Measurements from ENCODE around the gene BMPR1B.
A peak's percentile ranks its signal among the peaks of the same experiment; 100 is the strongest.

BMPR1B gene

DNA sequence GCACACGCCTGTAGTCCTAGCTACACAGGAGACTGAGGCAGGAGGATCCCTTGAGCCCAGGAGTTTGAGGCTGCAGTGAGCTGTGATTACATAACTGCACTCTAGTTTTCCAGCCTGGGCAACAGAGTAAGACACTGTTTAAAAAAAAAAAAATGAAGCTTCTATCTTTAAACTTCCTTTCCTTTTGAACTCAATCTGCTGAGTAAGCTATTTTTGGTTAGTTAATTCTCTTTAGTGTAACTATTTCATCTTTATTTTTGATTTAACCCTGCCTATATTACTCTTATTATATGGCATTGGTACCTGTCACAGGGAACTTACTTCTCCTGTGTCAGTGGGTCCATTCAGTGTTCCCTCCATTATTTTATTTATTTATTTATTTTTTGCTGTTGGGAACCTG lies 160.8 kb downstream of the BMPR1B start:
- Histone ChIP-seq H3K4me1 (peaks cover 2% of the 10 kb centered on the region; the same call in 1 of the 2 replicates), H3K4me3 (no peak overlapping the region), H3K27me3 (ENCODE audit: low read depth) (no peaks in the 10 kb centered on the region), H3K9me3 (no peaks in the 10 kb centered on the region), H3K36me3 (replicated peaks) (no peaks in the 10 kb centered on the region)
- DNase-seq (ENCODE audit: low spot score in 2 of 2): no peak
- in situ Hi-C loops (cut with MboI; ENCODE audit: low sequenced_read_pairs): no loop called here

DNA sequence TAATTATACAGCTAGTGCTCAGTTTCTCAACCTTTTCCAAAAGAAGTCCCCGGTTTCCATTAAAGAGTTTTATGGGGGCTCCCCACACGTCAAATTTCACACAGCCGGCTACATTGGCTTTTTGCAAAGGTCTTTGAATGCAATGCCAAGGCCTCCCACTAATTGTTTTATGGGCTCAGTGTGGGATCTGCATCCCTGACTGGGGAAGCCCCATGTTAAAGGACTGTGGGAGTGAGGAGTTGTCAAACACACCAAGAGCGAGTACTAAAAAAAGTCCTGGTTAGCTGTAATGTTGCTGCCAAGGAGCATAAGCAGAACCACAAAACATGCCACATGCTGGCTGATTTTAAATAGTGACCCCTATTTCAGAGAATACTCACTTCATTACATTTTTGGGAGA lies 162.6 kb downstream of the BMPR1B start:
- H3K36me3 ChIP-seq (replicated peaks): no peaks in the 10 kb centered on the region
- in situ Hi-C loops (cut with MboI; ENCODE audit: low sequenced_read_pairs): no loop called here
- no peaks in the 10 kb centered on the region for H3K27me3 ChIP-seq (ENCODE audit: low read depth)
- H3K4me3 ChIP-seq: no peak overlapping the region
- no peaks in the 10 kb centered on the region for H3K4me1 ChIP-seq
- DNase-seq (ENCODE audit: low spot score in 2 of 2): no peak
- no peaks in the 10 kb centered on the region for H3K9me3 ChIP-seq

DNA sequence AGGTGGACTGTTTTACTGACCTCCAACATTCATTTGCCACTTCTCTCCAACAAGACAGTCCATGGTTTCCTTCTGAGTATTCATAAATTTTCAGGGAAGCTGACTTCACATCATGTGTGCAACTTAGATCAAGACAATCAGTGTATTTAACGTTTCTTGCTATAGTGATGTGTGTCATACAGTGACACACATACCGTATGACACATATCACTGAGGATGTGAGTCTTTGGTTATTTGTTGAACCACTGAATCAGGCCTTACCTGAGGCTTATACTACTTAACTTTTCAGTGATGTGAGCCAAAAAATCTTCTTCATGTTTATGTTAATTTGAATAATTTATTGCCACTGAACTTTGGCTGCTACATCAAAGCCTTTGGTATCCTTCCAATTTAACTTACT lies 166.8 kb downstream of the BMPR1B start:
- in situ Hi-C loops (cut with MboI; ENCODE audit: low sequenced_read_pairs): no loop called here
- no peaks in the 10 kb centered on the region; the same call in none of the 2 replicates for H3K4me1 ChIP-seq

DNA sequence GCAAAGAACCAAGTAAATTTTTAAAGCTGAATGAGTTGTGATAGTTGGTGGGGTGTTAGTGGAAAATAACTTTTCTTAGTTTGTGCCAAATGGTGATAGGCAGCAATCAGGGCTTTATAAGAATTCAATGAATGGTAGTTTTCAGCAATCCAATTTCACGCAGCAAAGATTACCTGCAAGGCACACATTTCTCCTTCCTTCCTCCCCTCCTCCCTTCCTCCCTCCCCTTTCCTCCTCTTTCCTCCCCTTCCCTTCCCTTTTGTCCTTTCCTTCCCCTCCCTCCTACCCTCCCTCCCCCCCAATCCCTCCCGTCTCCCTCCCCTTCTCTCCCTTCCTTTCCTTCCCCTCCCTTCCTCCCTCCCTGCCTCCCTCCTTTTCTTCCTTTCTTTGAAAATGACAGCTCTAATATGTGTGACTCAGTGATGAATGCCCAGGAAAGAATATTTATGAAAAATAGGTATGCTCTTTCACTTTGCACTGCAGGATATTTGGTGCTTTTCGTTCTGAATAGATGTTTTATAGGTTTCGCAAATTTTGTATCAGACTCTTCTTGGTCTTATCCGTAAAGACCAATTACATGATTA lies 168.1 kb downstream of the BMPR1B start:
- in situ Hi-C loops (cut with MboI; ENCODE audit: low sequenced_read_pairs): no loop called here
- Histone ChIP-seq H3K4me3 (no peak overlapping the region), H3K9me3 (no peaks in the 10 kb centered on the region), H3K4me1 (no peaks in the 10 kb centered on the region; the same call in none of the 2 replicates), H3K36me3 (replicated peaks) (no peaks in the 10 kb centered on the region), H3K27me3 (ENCODE audit: low read depth) (no peaks in the 10 kb centered on the region)
- no peak for DNase-seq (ENCODE audit: low spot score in 2 of 2)

More for the DNA sequence above, 166.8 kb downstream of the BMPR1B start:
- H3K9me3 ChIP-seq: no peaks in the 10 kb centered on the region
- H3K27me3 ChIP-seq (ENCODE audit: low read depth): no peaks in the 10 kb centered on the region
- no peaks in the 10 kb centered on the region for H3K36me3 ChIP-seq (replicated peaks)
- H3K4me3 ChIP-seq: no peak overlapping the region
- no peak for DNase-seq (ENCODE audit: low spot score in 2 of 2)

DNA sequence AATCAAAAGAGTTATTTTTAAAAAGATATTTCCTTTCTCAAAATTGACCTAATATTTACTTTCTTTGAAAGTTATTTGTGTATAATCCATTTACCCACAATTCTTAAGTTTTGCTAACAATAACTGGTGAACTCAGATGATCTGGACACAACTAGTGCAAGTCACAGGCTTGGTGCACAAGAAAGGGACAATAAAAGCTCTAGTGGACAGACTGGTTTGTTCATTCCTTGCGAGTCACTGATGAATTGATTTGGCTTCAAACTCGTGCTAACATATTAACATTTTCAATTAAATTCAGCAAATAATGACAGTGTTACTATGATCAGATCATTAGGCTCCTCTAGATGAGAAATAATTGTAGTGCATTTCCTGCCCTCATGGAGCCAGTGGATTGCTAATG lies 169.2 kb downstream of the BMPR1B start:
- H3K4me3 ChIP-seq: no peak overlapping the region
- no peaks in the 10 kb centered on the region for H3K9me3 ChIP-seq
- DNase-seq (ENCODE audit: low spot score in 2 of 2): no peak
- no peaks in the 10 kb centered on the region; the same call in none of the 2 replicates for H3K4me1 ChIP-seq
- in situ Hi-C loops (cut with MboI; ENCODE audit: low sequenced_read_pairs): no loop called here
- no peaks in the 10 kb centered on the region for H3K27me3 ChIP-seq (ENCODE audit: low read depth)
- H3K36me3 ChIP-seq (replicated peaks): no peaks in the 10 kb centered on the region

DNA sequence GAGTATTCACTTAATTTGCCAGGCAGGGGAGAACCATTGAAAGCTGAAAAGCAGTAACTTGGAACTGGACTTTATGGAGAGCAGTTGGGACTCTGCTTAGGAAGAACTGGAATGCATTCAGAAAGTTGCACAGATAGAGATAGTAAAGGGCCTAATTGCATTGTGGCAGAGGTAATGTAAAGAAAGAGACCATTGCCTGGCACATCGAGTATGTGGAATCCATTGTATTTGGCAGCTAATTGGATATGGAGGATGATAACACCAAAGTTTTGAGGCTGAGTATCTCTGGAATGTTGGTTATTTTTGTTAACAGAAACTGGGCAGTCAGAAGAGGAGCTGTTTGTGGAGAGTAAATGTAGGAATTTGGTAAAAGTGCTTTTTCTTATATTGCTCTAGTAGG lies 169.9 kb downstream of the BMPR1B start:
- Histone ChIP-seq H3K4me3 (no peak overlapping the region), H3K36me3 (replicated peaks) (no peaks in the 10 kb centered on the region), H3K9me3 (no peaks in the 10 kb centered on the region), H3K4me1 (peaks cover 3% of the 10 kb centered on the region), H3K27me3 (ENCODE audit: low read depth) (no peaks in the 10 kb centered on the region)
- DNase-seq (ENCODE audit: low spot score in 2 of 2): no peak
- in situ Hi-C loops (cut with MboI; ENCODE audit: low sequenced_read_pairs): no loop called here

DNA sequence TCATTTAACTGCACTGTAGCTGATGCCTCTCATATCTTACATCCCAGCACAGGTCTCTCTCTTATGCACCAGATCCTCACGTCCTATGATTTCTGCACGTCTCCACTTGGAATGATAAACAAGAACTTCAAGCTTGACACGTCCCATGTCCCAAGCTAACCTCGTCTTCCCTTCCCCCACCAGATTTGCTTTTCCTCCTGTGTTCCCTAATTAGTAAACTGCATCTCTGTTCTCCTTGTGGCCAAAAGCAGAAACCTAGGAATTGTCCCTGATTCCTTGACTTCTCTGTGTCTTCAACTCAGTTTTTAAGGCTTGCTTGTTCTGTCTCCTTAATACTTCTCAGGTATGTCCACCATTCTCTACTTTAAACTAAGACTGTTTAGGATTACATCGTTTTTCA lies 171.9 kb downstream of the BMPR1B start:
- Histone ChIP-seq H3K36me3 (replicated peaks) (no peaks in the 10 kb centered on the region), H3K27me3 (ENCODE audit: low read depth) (no peaks in the 10 kb centered on the region), H3K4me3 (no peak overlapping the region), H3K9me3 (no peaks in the 10 kb centered on the region), H3K4me1 (peaks cover 17% of the 10 kb centered on the region)
- in situ Hi-C loops (cut with MboI; ENCODE audit: low sequenced_read_pairs): no loop called here
- DNase-seq (ENCODE audit: low spot score in 2 of 2): no peak

DNA sequence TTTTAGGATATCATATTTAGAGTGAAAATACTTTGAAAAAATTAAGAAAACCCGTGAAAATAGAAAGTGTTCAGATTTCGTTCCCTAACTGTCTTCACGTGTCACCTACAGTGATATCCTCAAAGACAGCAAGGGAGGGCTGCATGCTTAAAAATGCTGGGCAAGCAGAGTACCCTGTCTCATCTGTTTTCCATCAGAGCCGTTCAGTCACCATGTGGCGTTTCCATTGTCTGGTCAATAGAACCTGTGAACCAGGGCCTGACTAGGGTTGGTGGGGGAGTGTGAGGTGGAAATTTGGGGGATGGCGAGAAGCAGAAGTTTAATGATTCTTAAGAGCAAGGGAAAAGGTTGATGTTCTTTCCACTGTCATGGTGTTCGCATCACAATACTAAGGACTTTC lies 173.9 kb downstream of the BMPR1B start:
- in situ Hi-C loops (cut with MboI; ENCODE audit: low sequenced_read_pairs): no loop called here
- DNase-seq (ENCODE audit: low spot score in 2 of 2): no peak
- Histone ChIP-seq H3K27me3 (ENCODE audit: low read depth) (no peaks in the 10 kb centered on the region), H3K4me3 (no peak overlapping the region), H3K36me3 (replicated peaks) (no peaks in the 10 kb centered on the region), H3K4me1 (peaks cover 17% of the 10 kb centered on the region), H3K9me3 (no peaks in the 10 kb centered on the region)

DNA sequence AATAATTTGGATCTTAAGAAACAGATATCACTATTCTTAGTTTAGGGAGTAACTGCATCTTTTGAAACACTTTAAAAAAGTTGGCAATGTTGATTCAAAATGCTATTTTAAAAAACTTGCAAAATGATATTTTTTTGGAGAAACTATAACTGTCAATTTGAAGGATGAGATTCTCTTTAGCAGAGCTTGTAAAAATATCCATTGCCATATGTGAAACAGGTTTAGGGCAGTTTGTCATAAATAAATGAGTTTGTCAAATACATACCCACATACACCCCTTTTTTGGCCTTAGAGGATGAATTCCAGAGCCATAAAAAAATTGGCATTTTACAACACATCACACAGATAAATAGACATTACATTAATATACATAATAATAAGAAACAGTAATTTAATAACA lies 174.6 kb downstream of the BMPR1B start:
- Histone ChIP-seq H3K27me3 (ENCODE audit: low read depth) (no peaks in the 10 kb centered on the region), H3K36me3 (replicated peaks) (no peaks in the 10 kb centered on the region), H3K4me3 (no peak overlapping the region), H3K9me3 (no peaks in the 10 kb centered on the region), H3K4me1 (peaks cover 17% of the 10 kb centered on the region)
- no peak for DNase-seq (ENCODE audit: low spot score in 2 of 2)
- in situ Hi-C loops (cut with MboI; ENCODE audit: low sequenced_read_pairs): no loop called here

DNA sequence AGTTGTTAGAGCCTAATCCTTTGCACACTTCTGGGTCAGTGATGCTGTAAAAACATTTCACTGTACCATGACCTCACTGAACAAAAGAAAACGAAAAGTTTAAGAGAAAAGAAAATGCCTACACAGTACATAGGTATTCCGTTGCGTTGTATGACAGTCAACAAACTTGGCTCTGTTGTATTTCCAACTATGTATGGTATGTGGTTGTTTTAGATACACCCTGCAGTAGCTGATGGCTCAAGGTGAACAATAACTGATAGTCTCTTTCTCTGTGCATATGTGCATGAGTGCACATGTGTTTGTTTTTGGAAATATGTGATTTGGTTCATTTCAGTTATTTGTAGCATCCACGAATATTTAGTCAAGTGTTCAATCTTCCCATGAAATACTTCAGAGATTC lies 176.0 kb downstream of the BMPR1B start:
- H3K9me3 ChIP-seq: no peaks in the 10 kb centered on the region
- in situ Hi-C loops (cut with MboI; ENCODE audit: low sequenced_read_pairs): no loop called here
- H3K36me3 ChIP-seq (replicated peaks): no peaks in the 10 kb centered on the region
- no peaks in the 10 kb centered on the region for H3K27me3 ChIP-seq (ENCODE audit: low read depth)
- DNase-seq (ENCODE audit: low spot score in 2 of 2): peak in 1 of 2 experiments; percentile 27
- no peak overlapping the region for H3K4me3 ChIP-seq
- H3K4me1 ChIP-seq: peaks cover 17% of the 10 kb centered on the region

DNA sequence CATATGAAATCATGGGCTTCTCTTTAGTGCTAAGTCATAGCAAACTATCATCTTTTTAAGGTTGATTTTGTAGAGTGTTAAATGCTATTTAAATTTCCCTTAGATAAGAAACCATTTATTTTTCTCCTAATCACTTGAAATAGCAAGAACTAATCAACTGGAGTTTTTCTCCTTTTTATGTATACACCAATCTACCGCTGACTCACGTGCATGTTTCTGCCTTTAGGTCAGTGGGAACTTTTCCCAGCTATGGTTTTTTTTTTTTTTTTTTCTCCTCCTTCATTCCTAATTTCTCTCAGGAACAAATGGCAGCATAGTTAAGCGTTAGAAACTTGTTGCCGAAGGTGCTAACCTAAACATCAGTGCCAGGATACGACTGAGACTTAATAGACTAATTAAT lies 176.4 kb downstream of the BMPR1B start:
- Histone ChIP-seq H3K9me3 (no peaks in the 10 kb centered on the region), H3K36me3 (replicated peaks) (no peaks in the 10 kb centered on the region), H3K4me3 (no peak overlapping the region), H3K4me1 (peaks cover 17% of the 10 kb centered on the region), H3K27me3 (ENCODE audit: low read depth) (no peaks in the 10 kb centered on the region)
- no peak for DNase-seq (ENCODE audit: low spot score in 2 of 2)
- in situ Hi-C loops (cut with MboI; ENCODE audit: low sequenced_read_pairs): no loop called here

DNA sequence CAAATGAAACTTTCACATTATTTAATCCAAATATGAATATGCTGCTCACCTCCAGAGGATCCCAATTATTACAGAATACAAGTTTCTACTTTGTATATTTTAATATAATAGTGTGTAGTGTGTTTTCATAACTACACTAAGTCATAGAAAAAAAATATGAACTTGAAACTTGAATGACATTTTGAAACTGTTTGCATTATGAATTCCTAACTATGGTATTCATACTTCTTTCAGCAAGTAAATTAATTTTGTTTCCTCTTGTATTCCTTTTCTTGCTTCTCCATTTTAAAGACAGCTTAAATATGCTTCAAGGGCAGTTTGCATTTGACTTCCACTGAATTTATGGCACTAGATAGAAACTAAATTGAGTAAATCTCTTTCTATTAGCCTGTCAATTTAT lies 177.1 kb downstream of the BMPR1B start:
- no peaks in the 10 kb centered on the region for H3K9me3 ChIP-seq
- no peaks in the 10 kb centered on the region for H3K27me3 ChIP-seq (ENCODE audit: low read depth)
- no peak for DNase-seq (ENCODE audit: low spot score in 2 of 2)
- peaks cover 19% of the 10 kb centered on the region for H3K4me1 ChIP-seq
- H3K4me3 ChIP-seq: no peak overlapping the region
- no peaks in the 10 kb centered on the region for H3K36me3 ChIP-seq (replicated peaks)
- in situ Hi-C loops (cut with MboI; ENCODE audit: low sequenced_read_pairs): no loop called here

DNA sequence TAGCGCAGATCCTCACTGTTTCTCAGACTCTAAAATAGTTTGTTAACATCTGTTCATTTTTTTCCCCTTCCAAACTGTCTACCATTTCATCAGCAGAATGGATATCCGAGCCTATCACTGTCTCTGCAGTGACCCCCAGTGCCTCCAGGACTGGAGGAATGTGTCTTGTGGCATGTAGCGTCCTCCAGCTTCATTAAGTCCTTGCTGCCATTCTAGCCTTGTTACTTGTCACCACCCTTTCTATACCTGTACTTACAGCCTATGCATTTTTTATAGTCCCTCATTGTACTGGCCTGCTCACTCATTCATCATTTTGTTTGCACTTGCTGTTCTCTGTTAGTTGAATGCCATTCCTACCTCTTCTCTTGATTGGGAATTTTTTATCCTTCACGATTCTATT lies 179.1 kb downstream of the BMPR1B start:
- Histone ChIP-seq H3K9me3 (no peaks in the 10 kb centered on the region), H3K4me3 (no peak overlapping the region), H3K27me3 (ENCODE audit: low read depth) (no peaks in the 10 kb centered on the region), H3K4me1 (peaks cover 26% of the 10 kb centered on the region), H3K36me3 (replicated peaks) (no peaks in the 10 kb centered on the region)
- in situ Hi-C loops (cut with MboI; ENCODE audit: low sequenced_read_pairs): no loop called here
- no peak for DNase-seq (ENCODE audit: low spot score in 2 of 2)

DNA sequence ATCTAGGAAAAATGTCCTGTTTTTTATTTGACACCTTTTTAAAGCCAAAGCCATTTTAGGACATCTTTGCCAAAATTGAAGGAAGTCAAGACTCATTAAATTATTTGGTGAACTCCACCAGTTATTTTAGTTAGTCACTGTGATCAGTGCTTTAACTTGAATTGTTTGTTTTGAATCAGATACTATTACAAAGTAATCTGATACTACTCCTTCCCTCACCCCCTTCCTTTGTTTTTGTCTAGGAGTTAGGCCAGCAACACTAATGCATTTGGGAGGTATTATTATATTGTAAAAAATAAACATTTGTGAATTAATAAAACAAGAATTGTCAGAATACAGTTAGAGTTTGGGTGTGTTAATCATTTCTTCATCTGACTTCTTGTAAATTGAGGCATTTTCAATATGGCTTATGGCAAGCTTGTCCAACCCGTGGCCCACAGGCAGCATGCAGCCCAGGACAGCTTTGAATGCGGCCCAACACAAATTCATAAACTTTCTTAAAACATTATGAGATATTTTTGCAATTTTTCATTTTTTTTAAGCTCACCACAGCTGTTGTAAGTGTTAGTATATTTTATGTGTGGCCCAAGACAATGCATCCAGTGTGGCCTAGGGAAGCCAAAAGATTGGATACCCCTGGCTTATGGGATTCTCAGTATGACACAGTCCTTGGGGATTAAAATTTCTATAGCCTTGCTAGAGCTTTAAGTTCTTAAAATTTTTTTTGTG lies 182.2 kb downstream of the BMPR1B start:
- in situ Hi-C loops (cut with MboI; ENCODE audit: low sequenced_read_pairs): no loop called here
- DNase-seq (ENCODE audit: low spot score in 2 of 2): no peak
- H3K9me3 ChIP-seq: no peaks in the 10 kb centered on the region
- no peaks in the 10 kb centered on the region for H3K36me3 ChIP-seq (replicated peaks)
- peaks cover 9% of the 10 kb centered on the region for H3K4me1 ChIP-seq
- no peaks in the 10 kb centered on the region for H3K27me3 ChIP-seq (ENCODE audit: low read depth)
- no peak overlapping the region for H3K4me3 ChIP-seq

DNA sequence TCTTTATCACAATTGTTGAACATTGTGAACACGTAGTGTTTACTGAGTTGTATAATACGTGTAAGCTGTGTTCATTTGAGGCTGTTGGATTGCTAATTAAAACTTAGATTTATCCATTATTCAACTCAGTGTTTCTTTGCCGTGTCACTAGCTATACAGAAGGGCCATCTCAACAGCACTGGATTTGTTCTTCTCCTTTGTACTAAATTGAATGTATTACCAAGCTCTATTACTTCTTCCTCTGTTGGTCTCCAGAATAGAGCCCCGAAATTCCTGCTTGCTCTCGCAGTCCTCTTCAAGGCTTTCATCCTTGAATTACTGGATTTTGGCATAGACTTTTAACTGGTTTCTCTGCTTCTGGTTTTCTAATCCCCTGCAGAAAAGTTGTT lies 182.8 kb downstream of the BMPR1B start:
- in situ Hi-C loops (cut with MboI; ENCODE audit: low sequenced_read_pairs): no loop called here
- no peaks in the 10 kb centered on the region for H3K36me3 ChIP-seq (replicated peaks)
- H3K4me1 ChIP-seq: peaks cover 9% of the 10 kb centered on the region
- no peaks in the 10 kb centered on the region for H3K9me3 ChIP-seq
- no peaks in the 10 kb centered on the region for H3K27me3 ChIP-seq (ENCODE audit: low read depth)
- no peak overlapping the region for H3K4me3 ChIP-seq
- no peak for DNase-seq (ENCODE audit: low spot score in 2 of 2)

Data from HAP-1 (cell line).